ENCODE measurements around the gene YTHDF2.
"Not testable (repeated sequence)": the region's sequence is repeated elsewhere in the genome, so short reads cannot be mapped to it uniquely, and the experiment has no call there.

The YTHDF2 gene

DNA sequence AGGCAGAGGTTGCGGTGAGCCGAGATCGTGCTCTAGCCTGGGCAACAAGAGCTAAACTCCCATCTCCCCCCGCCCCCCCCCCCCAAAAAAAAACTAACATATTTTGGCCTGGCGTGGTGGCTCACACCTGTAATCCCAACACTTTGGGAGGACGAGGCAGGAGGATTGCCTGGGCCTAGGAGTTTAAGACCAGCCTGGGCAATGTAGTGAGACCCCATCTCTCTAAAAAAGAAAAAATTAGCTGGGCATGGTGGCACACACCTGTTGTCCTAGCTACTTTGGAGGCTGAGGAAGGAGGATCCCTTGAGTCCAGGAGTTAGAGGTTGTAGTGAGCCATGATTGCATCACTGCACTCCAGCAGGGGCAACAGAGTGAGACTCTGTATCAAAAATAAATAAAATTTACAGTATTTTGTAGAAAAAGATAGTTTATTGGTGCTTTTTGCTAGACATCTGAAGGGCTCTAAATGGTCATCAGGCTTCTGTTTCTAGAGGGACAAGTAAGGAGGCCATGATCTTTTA, 9.0 kb downstream of the YTHDF2 start:
- Mint-ChIP-seq H3K27ac (no peak overlapping the region), H3K27me3 (no peaks in the 10 kb centered on the region), H3K4me1 (peaks cover 82% of the 10 kb centered on the region), H3K4me3 (peak overlapping the region; percentile 71), H3K9me3 (no peaks in the 10 kb centered on the region), H3K36me3 (ENCODE audit: low read depth) (peaks cover 73% of the 10 kb centered on the region)
- ATAC-seq (no peak), DNase-seq (no peak)

GRCh38 chr1:28750330-28750729, 13.6 kb downstream of the YTHDF2 start:
- no peaks in the 10 kb centered on the region for H3K9me3 Mint-ChIP-seq
- DNase-seq: no peak
- no peaks in the 10 kb centered on the region for H3K27me3 Mint-ChIP-seq
- peaks cover 49% of the 10 kb centered on the region for H3K36me3 Mint-ChIP-seq (ENCODE audit: low read depth)
- no peak for ATAC-seq
- H3K27ac Mint-ChIP-seq: peak overlapping the region; percentile 41
- H3K4me1 Mint-ChIP-seq: peaks cover 61% of the 10 kb centered on the region
- peak overlapping the region; percentile 6 for H3K4me3 Mint-ChIP-seq

DNA sequence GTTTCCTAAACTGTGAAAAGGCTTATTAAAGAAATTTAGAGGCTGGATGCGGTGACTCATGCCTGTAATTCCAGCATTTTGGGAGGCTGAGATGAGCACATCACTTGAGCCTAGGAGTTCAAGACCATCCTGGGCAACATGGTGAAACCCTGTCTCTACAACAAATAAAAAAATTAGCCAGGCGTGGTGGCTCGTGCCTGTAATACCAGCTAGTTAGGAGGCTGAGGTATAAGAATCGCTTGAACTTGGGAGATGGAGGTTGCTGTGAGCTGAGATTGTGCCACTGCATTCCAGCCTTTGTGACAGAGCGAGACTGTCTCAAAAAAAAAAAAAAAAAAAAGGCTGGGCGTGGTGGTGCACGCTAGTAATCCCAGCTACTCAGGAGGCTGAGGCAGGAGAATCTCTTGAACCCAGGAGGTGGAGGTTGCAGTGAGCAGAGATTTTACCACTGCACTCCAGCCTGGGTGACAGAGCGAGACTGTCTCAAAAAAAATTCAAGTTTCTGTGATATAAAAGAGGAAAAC, 14.1 kb downstream of the YTHDF2 start:
- H3K36me3 Mint-ChIP-seq (ENCODE audit: low read depth): peaks cover 48% of the 10 kb centered on the region
- not testable (repeated sequence) for H3K27me3 Mint-ChIP-seq, ATAC-seq, H3K27ac Mint-ChIP-seq, DNase-seq, H3K4me3 Mint-ChIP-seq, H3K9me3 Mint-ChIP-seq
- peaks cover 58% of the 10 kb centered on the region for H3K4me1 Mint-ChIP-seq

DNA sequence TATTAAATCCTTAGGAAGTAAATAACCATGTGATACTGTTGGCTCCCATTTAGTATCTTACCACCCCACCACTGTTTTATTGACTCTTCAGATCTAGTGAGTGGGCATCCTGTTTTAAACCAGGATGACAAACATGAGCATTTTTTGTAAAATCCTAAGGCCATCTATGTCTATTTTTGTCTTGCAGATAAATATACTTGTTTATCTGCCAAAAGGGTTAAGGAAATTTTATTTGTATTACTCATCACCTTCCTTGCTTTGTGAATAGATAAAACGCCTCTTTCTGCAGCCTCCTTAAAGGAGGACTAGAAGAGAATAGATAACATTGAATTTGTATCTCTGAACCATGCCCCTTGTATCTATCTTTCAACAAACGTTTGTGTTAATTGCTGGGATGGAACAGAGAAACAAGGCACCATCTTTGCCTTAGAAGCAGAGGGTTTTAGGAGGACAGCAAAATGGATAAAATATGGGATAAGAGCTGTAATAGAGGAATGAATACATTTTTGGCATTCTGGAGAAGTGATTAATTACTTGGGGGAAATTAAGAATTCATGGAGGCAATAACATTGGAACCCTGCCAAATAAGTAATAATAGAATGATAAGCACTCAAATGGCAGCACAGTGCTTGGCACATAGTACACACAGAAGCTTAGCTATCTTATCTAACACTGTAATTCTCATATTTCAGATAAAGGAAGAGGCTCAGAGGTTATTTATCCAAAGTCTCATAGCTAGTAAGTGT, 14.7 kb downstream of the YTHDF2 start:
- Mint-ChIP-seq H3K36me3 (ENCODE audit: low read depth) (peaks cover 44% of the 10 kb centered on the region), H3K4me3 (no peak overlapping the region), H3K9me3 (no peaks in the 10 kb centered on the region), H3K27ac (no peak overlapping the region), H3K27me3 (no peaks in the 10 kb centered on the region), H3K4me1 (peaks cover 52% of the 10 kb centered on the region)
- ATAC-seq (no peak), DNase-seq (no peak)

DNA sequence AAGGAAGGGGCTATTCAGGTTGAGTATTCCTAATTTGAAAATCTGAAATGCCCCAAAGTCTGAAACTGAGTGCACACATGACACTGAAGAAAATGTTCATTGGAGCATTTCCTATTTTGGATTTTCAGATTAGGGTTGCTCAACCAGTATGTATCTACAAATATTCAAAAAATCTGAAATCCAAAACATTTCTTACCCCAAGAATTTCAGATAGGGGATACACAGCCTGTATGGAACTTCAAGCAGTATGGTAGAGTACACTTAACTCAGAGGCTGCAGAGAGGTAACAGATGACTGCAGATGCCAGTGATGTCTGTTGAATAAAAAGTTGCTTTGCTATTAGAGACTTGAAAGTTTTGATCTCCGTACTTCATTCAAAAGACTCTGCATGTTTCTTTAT, 19.0 kb downstream of the YTHDF2 start:
- Mint-ChIP-seq H3K9me3 (no peaks in the 10 kb centered on the region), H3K4me1 (peaks cover 35% of the 10 kb centered on the region), H3K27me3 (no peaks in the 10 kb centered on the region), H3K4me3 (no peak overlapping the region), H3K36me3 (ENCODE audit: low read depth) (peaks cover 40% of the 10 kb centered on the region), H3K27ac (no peak overlapping the region)
- ATAC-seq (no peak), DNase-seq (no peak)

GRCh38 chr1:28756846-28757245, 20.1 kb downstream of the YTHDF2 start:
- Mint-ChIP-seq H3K9me3 (no peaks in the 10 kb centered on the region), H3K27ac (no peak overlapping the region), H3K4me3 (no peak overlapping the region), H3K27me3 (no peaks in the 10 kb centered on the region), H3K4me1 (peaks cover 26% of the 10 kb centered on the region), H3K36me3 (ENCODE audit: low read depth) (peaks cover 33% of the 10 kb centered on the region)
- no peak for DNase-seq
- no peak for ATAC-seq

GRCh38 chr1:28758420-28758819, 21.7 kb downstream of the YTHDF2 start:
- Mint-ChIP-seq H3K9me3 (no peaks in the 10 kb centered on the region), H3K4me3 (no peak overlapping the region), H3K36me3 (ENCODE audit: low read depth) (peaks cover 29% of the 10 kb centered on the region), H3K4me1 (peaks cover 16% of the 10 kb centered on the region), H3K27ac (peak overlapping the region; percentile 2), H3K27me3 (no peaks in the 10 kb centered on the region)
- no peak for ATAC-seq
- DNase-seq: no peak

- Mint-ChIP-seq H3K27me3 (no peaks in the 10 kb centered on the region), H3K27ac (no peak overlapping the region), H3K36me3 (ENCODE audit: low read depth) (peaks cover 26% of the 10 kb centered on the region), H3K9me3 (no peaks in the 10 kb centered on the region), H3K4me1 (peaks cover 15% of the 10 kb centered on the region), H3K4me3 (no peak overlapping the region)
- ATAC-seq (no peak), DNase-seq (no peak)
These were observed 22.5 kb downstream of the YTHDF2 start for GRCh38 chr1:28759257-28759656.

DNA sequence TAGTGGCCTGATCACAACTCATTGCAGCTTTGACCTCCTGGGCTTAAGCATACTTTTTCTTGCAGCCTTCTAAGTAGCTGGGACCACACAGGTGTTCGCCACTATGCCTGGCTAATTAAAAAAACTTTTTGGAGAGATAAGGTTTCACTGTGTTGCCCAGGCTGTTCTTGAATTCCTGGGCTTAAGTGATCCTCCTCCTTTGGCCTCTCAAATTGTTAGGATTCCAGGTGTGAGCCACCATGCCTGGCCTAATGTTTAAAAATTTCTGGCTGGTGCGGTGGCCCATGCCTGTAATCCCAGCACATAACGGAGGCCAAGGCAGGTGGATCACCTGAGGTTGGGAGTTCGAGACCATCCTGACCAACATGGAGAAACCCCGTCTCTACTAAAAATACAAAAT, 24.4 kb downstream of the YTHDF2 start:
- Mint-ChIP-seq H3K4me3 (no peak overlapping the region), H3K27me3 (no peaks in the 10 kb centered on the region), H3K36me3 (ENCODE audit: low read depth) (peaks cover 35% of the 10 kb centered on the region), H3K4me1 (peaks cover 19% of the 10 kb centered on the region), H3K9me3 (no peaks in the 10 kb centered on the region), H3K27ac (no peak overlapping the region)
- ATAC-seq: no peak
- no peak for DNase-seq

GRCh38 chr1:28766532-28767183, 29.9 kb downstream of the YTHDF2 start:
- Mint-ChIP-seq H3K27me3 (no peaks in the 10 kb centered on the region), H3K4me1 (peaks cover 4% of the 10 kb centered on the region), H3K36me3 (ENCODE audit: low read depth) (peaks cover 33% of the 10 kb centered on the region), H3K9me3 (no peaks in the 10 kb centered on the region), H3K4me3 (no peak overlapping the region), H3K27ac (no peak overlapping the region)
- DNase-seq (no peak), ATAC-seq (no peak)

GRCh38 chr1:28770601-28771165, 33.9 kb downstream of the YTHDF2 start:
- Mint-ChIP-seq H3K36me3 (ENCODE audit: low read depth) (peaks cover 28% of the 10 kb centered on the region), H3K4me3 (no peak overlapping the region)
- ATAC-seq: no peak

GRCh38 chr1:28771921-28772320, 35.2 kb downstream of the YTHDF2 start:
- not testable (repeated sequence) for H3K4me1 Mint-ChIP-seq, ATAC-seq, H3K27ac Mint-ChIP-seq, H3K4me3 Mint-ChIP-seq, H3K27me3 Mint-ChIP-seq, H3K9me3 Mint-ChIP-seq, DNase-seq
- peaks cover 22% of the 10 kb centered on the region for H3K36me3 Mint-ChIP-seq (ENCODE audit: low read depth)

More at GRCh38 chr1:28770601-28771165, 33.9 kb downstream of the YTHDF2 start:
- DNase-seq: no peak
- H3K4me1 Mint-ChIP-seq: peaks cover 5% of the 10 kb centered on the region
- no peak overlapping the region for H3K27ac Mint-ChIP-seq
- H3K9me3 Mint-ChIP-seq: no peaks in the 10 kb centered on the region
- no peaks in the 10 kb centered on the region for H3K27me3 Mint-ChIP-seq

DNA sequence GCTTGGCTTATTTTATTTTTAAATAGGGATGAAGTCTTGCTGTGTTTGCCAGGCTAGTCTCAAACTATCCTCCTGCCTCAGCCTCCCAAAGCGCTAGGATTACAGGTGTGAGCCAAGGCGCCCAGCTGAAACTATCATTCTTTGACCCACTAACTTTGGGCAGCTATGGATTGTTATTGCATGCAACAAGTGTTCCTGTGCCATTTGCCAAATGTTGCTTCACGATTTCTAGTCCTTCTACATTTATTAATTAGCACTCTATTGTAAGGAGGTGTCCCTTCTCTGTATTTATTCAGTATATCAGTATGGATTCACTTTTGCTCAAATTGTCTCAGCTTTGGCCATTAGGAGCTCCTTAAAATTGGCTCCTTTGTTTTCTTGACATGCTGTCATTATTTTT, 36.4 kb downstream of the YTHDF2 start:
- Mint-ChIP-seq H3K4me3 (no peak overlapping the region), H3K9me3 (no peaks in the 10 kb centered on the region), H3K36me3 (ENCODE audit: low read depth) (peaks cover 18% of the 10 kb centered on the region)

GRCh38 chr1:28775121-28775942, 38.6 kb downstream of the YTHDF2 start:
- Mint-ChIP-seq H3K4me3 (peak overlapping the region; percentile 57), H3K36me3 (ENCODE audit: low read depth) (peaks cover 3% of the 10 kb centered on the region), H3K27me3 (no peaks in the 10 kb centered on the region), H3K4me1 (peaks cover 5% of the 10 kb centered on the region), H3K27ac (peak overlapping the region; percentile 12), H3K9me3 (no peaks in the 10 kb centered on the region)
- DNase-seq (peak; percentile 72), ATAC-seq (peak; percentile 89)

More for the DNA sequence above, 36.4 kb downstream of the YTHDF2 start:
- no peak for ATAC-seq
- H3K27me3 Mint-ChIP-seq: no peaks in the 10 kb centered on the region
- DNase-seq: no peak
- peaks cover 5% of the 10 kb centered on the region for H3K4me1 Mint-ChIP-seq
- no peak overlapping the region for H3K27ac Mint-ChIP-seq
